Panc1 (cell line): ENCODE data around the gene ARHGAP8. TPM values are rescaled to one million over a fixed set of nuclear protein-coding genes. Genes with fewer than 3 reads are reported as not detected.

Experiments
- ATAC-seq: fragments of 200-7000 bp; cut with Tn5 transposase; 2 replicates; pipeline ENCODE4 v1.9.1; 2020; ENCODE audit warnings: mild to moderate bottlenecking, moderate library complexity
- BruUV-seq: library from RNA; stranded (reverse); fragments of 400-500 nt; replicated peaks from 2 replicates; lab custom pipeline; 2021; lab: Mats Ljungman, UMichigan
- CTCF ChIA-PET: fragments of 300-600 bp; sonication (Branson Sonifier 250); formaldehyde crosslinking; loops from one replicate; lab custom pipeline; 2022; ENCODE audit warnings: antibody characterized with exemption; lab: Charles Lee
- POLR2A ChIA-PET: fragments of 300-600 bp; sonication (Branson Sonifier 250); formaldehyde crosslinking; loops from one replicate; lab custom pipeline; 2022; ENCODE audit warnings: antibody characterized with exemption; lab: Charles Lee
- DNase-seq: peaks from one replicate; pipeline ENCODE4 v3.0.0-alpha.2; 2010; ENCODE audit warnings: low read depth, low spot score
- H3K27ac ChIP-seq: 2 replicates; pipeline ENCODE4 v1.5.1; 2011; ENCODE audit warnings: mild to moderate bottlenecking, low read length, inconsistent platforms
- H3K27me3 ChIP-seq: fragments of 200-500 bp; sonication (Bioruptor generic); 2 replicates; pipeline ENCODE4 v1.6.0; 2014; ENCODE audit warnings: low read length, inconsistent platforms; ENCODE audit not compliant: control insufficient read depth, insufficient read depth
- H3K36me3 ChIP-seq: fragments of 200-500 bp; sonication (Bioruptor generic); 2 replicates; pipeline ENCODE4 v1.5.1; 2014; ENCODE audit warnings: inconsistent platforms, mild to moderate bottlenecking, low read length, moderate library complexity; ENCODE audit not compliant: control insufficient read depth, insufficient read depth
- H3K4me1 ChIP-seq: 2 replicates; pipeline ENCODE4 v1.5.1; 2011; ENCODE audit warnings: inconsistent platforms, mild to moderate bottlenecking, low read length, moderate library complexity; ENCODE audit not compliant: control insufficient read depth, insufficient read depth
- H3K4me3 ChIP-seq, 2 experiments: 2 replicates each; pipeline ENCODE4 v1.5.1; 2011 to 2012; ENCODE audit warnings: low read depth in 2 of 2, low read length in 2 of 2, mild to moderate bottlenecking in 2 of 2, inconsistent platforms in 1 of 2, moderate library complexity in 1 of 2
- H3K9me3 ChIP-seq: fragments of 200-500 bp; sonication (Bioruptor generic); 2 replicates; pipeline ENCODE4 v1.5.1; 2014; ENCODE audit warnings: low read depth, mild to moderate bottlenecking, inconsistent platforms, low read length, moderate library complexity; ENCODE audit not compliant: control insufficient read depth, insufficient read depth
- POLR2AphosphoS5 ChIP-seq: IDR thresholded peaks from 2 replicates; pipeline ENCODE4 v1.6.1; 2012; ENCODE audit warnings: mild to moderate bottlenecking, low read depth, low read length, moderate library complexity
- SIN3A ChIP-seq: IDR thresholded peaks from 2 replicates; pipeline ENCODE4 v1.6.1; 2012; ENCODE audit warnings: low read depth, mild to moderate bottlenecking, low read length, moderate library complexity, borderline replicate concordance; ENCODE audit not compliant: insufficient read depth
- TCF7L2 ChIP-seq: IDR thresholded peaks from 2 replicates; pipeline ENCODE4 v1.6.1; 2011; ENCODE audit warnings: mild to moderate bottlenecking, low read depth, low read length, inconsistent platforms
- in situ Hi-C: cut with HindIII; loops from 2 replicates; pipeline ENCODE4 v1.10.0; 2016; ENCODE audit warnings: low sequenced_read_pairs, low pct_unique_long_range_greater_than_20kb
- intact Hi-C: fragments of 100-400 bp; cut with micrococcal nuclease; formaldehyde crosslinking; loops from one replicate; pipeline ENCODE4 v1.10.0; 2022; ENCODE audit not compliant: unreplicated experiment
- total RNA-seq: library from RNA; stranded (reverse); gene quantifications from one replicate; pipeline ENCODE4 v1.2.1, GENCODE V29; 2021; ENCODE audit not compliant: unreplicated experiment
- TF ChIP-seq, protein P1 (sequence below), 2 experiments: IDR thresholded peaks; 2 replicates each; pipeline ENCODE4 v1.6.1; 2011 to 2012; ENCODE audit warnings: low read depth in 2 of 2, control low read depth in 1 of 2, low read length in 1 of 2, mild to moderate bottlenecking in 1 of 2, moderate library complexity in 1 of 2; ENCODE audit not compliant: insufficient read depth in 1 of 2
- TF ChIP-seq, protein P2 (sequence below): fragments of 450-650 bp; IDR thresholded peaks from 2 replicates; pipeline ENCODE4 v1.5.1; 2017; ENCODE audit warnings: mild to moderate bottlenecking

Gene ARHGAP8
- total RNA-seq, 1 experiment from 2014 or later: 9.2 TPM

DNA sequence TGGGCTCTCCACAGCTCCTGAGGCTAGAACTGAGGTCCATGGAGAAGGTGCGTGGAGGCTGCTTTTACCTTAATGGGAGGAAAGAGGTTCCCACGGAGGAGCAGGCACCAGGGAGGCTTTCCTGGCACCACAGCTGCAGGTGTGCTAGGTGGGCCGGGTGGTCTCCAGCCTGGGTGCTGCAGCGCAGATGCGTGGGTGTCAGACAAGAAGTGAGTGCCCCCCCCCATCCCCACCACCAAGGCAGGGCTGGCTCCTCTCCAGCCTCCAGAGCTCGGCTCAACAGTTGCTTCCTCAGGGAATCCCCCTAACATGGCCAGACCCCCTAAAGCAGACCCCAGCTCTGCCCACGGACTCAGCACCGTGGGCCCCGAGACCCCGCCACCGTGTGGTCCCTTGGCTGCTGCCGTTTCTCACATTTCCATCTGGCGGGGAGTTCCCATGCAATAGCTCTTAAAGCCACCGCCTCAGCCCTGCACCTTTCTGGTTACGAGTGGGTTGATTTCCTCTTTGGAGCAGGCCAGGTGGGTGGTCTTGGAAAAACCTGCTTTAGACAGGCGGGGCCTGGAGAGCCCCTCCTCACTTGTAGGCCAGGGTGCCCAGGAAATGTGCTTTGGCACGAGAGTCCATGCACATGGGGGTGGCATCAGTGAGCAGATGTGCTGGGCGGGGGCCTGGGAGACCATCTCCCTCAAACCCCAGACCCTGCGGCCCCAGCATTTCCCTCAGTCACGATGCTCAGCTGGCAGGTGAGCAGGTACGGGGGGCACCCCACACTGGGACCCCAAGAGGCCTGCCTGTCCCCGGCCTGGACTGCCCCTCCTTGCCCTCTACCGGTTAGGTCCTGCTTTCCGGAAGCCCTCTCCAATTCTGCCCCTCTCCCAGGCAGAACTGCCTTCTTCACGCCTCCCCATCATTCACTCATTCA, 93.7 kb downstream of the ARHGAP8 start:
- TF ChIP-seq, protein P1, sequence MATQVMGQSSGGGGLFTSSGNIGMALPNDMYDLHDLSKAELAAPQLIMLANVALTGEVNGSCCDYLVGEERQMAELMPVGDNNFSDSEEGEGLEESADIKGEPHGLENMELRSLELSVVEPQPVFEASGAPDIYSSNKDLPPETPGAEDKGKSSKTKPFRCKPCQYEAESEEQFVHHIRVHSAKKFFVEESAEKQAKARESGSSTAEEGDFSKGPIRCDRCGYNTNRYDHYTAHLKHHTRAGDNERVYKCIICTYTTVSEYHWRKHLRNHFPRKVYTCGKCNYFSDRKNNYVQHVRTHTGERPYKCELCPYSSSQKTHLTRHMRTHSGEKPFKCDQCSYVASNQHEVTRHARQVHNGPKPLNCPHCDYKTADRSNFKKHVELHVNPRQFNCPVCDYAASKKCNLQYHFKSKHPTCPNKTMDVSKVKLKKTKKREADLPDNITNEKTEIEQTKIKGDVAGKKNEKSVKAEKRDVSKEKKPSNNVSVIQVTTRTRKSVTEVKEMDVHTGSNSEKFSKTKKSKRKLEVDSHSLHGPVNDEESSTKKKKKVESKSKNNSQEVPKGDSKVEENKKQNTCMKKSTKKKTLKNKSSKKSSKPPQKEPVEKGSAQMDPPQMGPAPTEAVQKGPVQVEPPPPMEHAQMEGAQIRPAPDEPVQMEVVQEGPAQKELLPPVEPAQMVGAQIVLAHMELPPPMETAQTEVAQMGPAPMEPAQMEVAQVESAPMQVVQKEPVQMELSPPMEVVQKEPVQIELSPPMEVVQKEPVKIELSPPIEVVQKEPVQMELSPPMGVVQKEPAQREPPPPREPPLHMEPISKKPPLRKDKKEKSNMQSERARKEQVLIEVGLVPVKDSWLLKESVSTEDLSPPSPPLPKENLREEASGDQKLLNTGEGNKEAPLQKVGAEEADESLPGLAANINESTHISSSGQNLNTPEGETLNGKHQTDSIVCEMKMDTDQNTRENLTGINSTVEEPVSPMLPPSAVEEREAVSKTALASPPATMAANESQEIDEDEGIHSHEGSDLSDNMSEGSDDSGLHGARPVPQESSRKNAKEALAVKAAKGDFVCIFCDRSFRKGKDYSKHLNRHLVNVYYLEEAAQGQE (IDR thresholded peaks at IDR 0.05; ENCODE audit: insufficient read depth in 1 of 2, low read depth in 2 of 2, low read length in 1 of 2): no peak
- TF ChIP-seq POLR2AphosphoS5 (no peak), SIN3A (no peak), TCF7L2 (no peak)
- TF ChIP-seq, protein P2, sequence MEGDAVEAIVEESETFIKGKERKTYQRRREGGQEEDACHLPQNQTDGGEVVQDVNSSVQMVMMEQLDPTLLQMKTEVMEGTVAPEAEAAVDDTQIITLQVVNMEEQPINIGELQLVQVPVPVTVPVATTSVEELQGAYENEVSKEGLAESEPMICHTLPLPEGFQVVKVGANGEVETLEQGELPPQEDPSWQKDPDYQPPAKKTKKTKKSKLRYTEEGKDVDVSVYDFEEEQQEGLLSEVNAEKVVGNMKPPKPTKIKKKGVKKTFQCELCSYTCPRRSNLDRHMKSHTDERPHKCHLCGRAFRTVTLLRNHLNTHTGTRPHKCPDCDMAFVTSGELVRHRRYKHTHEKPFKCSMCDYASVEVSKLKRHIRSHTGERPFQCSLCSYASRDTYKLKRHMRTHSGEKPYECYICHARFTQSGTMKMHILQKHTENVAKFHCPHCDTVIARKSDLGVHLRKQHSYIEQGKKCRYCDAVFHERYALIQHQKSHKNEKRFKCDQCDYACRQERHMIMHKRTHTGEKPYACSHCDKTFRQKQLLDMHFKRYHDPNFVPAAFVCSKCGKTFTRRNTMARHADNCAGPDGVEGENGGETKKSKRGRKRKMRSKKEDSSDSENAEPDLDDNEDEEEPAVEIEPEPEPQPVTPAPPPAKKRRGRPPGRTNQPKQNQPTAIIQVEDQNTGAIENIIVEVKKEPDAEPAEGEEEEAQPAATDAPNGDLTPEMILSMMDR: no peak
- no TSS peak for BruUV-seq
- Histone ChIP-seq H3K27me3 (no peaks in the 10 kb centered on the region), H3K4me1 (no peaks in the 10 kb centered on the region), H3K36me3 (no peaks in the 10 kb centered on the region), H3K27ac (no peak overlapping the region), H3K4me3 (no peak overlapping the region), H3K9me3 (no peaks in the 10 kb centered on the region)
- ChIA-PET POLR2A (interaction anchor here (0.6 kb wide), 1 partner anchor 159 kb away, joined by 4 read pairs; no protein-coding TSS in a partner anchor), CTCF (no interaction called here)
- ATAC-seq (no peak), DNase-seq (no peak)
- intact Hi-C loops: no loop called here
- in situ Hi-C loops: no loop called here

DNA sequence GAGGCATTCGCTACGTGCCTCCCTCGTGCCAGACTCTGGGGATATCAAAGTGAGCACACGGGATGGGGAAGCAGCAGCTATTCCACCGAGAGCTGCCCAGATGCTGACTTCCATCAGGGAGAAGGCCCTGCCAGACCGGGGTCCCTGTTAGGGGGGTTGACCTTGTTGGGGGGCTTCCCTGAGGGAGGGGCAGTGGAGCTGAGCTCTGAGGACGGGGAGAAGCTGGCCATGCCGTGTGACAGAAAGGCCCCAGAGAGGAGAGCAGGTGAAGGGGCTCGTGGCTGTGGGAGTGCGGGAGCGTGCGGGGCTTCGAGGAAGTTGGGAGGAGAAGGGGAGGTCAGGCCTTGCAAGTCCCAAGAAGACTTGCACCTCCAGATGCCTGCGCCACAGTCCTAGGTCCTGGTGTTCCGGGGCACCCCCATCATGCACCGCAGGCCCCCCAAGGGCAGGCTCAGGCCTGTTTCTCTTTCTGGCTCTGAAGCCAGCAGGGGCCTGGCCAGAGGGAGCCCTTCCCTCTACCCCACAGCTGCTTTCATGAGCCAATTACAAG, 94.4 kb downstream of the ARHGAP8 start:
- in situ Hi-C loops: no loop called here
- no peak overlapping the region for H3K4me3 ChIP-seq
- H3K4me1 ChIP-seq: no peaks in the 10 kb centered on the region
- H3K27ac ChIP-seq: no peak overlapping the region
- ChIA-PET POLR2A (interaction anchor here (0.6 kb wide), 1 partner anchor 158 kb away, joined by 4 read pairs; no protein-coding TSS in a partner anchor), CTCF (no interaction called here)
- intact Hi-C loops: no loop called here
- H3K27me3 ChIP-seq: no peaks in the 10 kb centered on the region
- BruUV-seq: no TSS peak
- H3K9me3 ChIP-seq: no peaks in the 10 kb centered on the region
- no peaks in the 10 kb centered on the region for H3K36me3 ChIP-seq
- no peak for ATAC-seq
- TF ChIP-seq POLR2AphosphoS5: no peak
- TF ChIP-seq TCF7L2: no peak
- TF ChIP-seq, protein P2: no peak
- no peak for TF ChIP-seq SIN3A
- TF ChIP-seq, protein P1 (IDR thresholded peaks at IDR 0.05; ENCODE audit: insufficient read depth in 1 of 2, low read depth in 2 of 2, low read length in 1 of 2): no peak
- no peak for DNase-seq
